Measurements from ENCODE around the gene GSE1. TPM values are rescaled to one million over a fixed set of nuclear protein-coding genes. Genes with fewer than 3 reads are reported as not detected.

GSE1 gene
- total and polyA plus RNA-seq, 2 experiments from 2014 or later, result 27.9 to 43.5 TPM

DNA sequence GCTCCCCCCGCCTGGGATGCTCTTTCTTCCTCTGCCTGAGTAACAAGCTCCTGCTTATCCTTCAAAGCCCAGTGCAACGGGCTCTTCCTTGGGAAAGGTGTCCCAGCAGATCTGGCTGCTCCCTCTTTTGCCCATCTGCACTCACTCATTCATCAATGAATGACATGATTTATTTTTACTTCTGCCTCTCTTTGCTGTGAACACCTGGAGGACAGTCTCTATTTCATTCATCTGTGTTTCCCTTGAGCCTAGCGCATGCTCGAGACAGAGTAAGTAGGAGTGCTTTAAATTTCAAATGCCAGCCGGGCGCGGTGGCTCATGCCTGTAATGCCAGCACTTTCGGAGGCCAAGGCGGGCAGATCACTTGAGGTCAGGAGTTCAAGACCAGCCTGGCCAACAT is 97.6 kb downstream of the GSE1 start:
- no peak overlapping the region for H2AFZ ChIP-seq
- DNase-seq (ENCODE audit: low spot score), result no peak
- H3K36me3 ChIP-seq (replicated peaks; ENCODE audit: insufficient read depth, low read depth), result no peaks in the 10 kb centered on the region
- H3K4me2 ChIP-seq, result no peak overlapping the region
- TF ChIP-seq, protein P1, sequence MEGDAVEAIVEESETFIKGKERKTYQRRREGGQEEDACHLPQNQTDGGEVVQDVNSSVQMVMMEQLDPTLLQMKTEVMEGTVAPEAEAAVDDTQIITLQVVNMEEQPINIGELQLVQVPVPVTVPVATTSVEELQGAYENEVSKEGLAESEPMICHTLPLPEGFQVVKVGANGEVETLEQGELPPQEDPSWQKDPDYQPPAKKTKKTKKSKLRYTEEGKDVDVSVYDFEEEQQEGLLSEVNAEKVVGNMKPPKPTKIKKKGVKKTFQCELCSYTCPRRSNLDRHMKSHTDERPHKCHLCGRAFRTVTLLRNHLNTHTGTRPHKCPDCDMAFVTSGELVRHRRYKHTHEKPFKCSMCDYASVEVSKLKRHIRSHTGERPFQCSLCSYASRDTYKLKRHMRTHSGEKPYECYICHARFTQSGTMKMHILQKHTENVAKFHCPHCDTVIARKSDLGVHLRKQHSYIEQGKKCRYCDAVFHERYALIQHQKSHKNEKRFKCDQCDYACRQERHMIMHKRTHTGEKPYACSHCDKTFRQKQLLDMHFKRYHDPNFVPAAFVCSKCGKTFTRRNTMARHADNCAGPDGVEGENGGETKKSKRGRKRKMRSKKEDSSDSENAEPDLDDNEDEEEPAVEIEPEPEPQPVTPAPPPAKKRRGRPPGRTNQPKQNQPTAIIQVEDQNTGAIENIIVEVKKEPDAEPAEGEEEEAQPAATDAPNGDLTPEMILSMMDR (IDR thresholded peaks at IDR 0.05; ENCODE audit: poor library complexity), result no peak
- TF ChIP-seq EZH2phosphoT487 (IDR thresholded peaks at IDR 0.05; ENCODE audit: low read depth, severe bottlenecking, unreplicated experiment) (no peak), EZH2 (IDR thresholded peaks at IDR 0.05; ENCODE audit: borderline replicate concordance) (no peak)
- H3K79me2 ChIP-seq, result no peaks in the 10 kb centered on the region
- no peaks in the 10 kb centered on the region for H3K27me3 ChIP-seq
- no peaks in the 10 kb centered on the region for H3K9me3 ChIP-seq (ENCODE audit: low read depth)
- 93% methylated on average over 8 of the region's 9 CpGs for WGBS (ENCODE audit: low lambda C conversion rate, missing lambda C conversion rate)
- no peaks in the 10 kb centered on the region for H3K9me2 ChIP-seq (replicated peaks; ENCODE audit: insufficient read depth)
- H3K4me3 ChIP-seq, result no peak overlapping the region
- H3K27ac ChIP-seq, result no peak overlapping the region
- no peaks in the 10 kb centered on the region for H4K20me1 ChIP-seq (ENCODE audit: insufficient read depth, poor library complexity, severe bottlenecking)
- peaks cover 7% of the 10 kb centered on the region for H3K4me1 ChIP-seq (ENCODE audit: insufficient read depth)

DNA sequence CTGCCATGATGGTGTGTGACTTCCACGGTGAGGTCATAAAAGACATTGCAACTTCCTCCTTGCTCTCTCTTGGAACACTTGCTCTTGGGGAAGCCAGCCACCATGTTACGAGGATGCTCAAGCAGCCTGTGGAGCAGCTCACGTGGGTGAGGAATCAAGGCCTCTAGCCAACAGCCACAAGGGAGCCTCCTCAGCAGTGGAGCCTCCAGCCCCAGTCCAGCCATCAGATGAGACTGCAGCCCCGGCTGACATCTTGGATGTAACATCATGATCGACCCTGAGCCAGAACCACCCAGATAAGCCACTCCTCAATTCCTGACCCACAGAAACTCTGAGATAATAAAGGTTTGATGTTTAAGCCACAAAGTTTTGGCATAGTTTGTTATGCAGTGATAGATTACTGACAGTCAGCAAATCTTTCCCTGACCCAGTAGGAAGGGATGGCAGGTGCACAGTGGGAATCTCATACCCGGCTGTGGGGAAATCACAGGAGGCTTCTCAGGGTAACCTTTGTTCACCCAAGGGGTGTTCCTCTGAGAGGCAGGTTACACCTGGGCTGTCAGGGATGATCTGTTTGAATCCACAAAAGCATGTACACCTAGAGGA is 99.0 kb downstream of the GSE1 start:
- WGBS (ENCODE audit: low lambda C conversion rate, missing lambda C conversion rate), result 97% methylated on average over 6 of the region's 6 CpGs
- H3K27ac ChIP-seq, result no peak overlapping the region
- no peaks in the 10 kb centered on the region for H4K20me1 ChIP-seq (ENCODE audit: insufficient read depth, poor library complexity, severe bottlenecking)
- H3K79me2 ChIP-seq, result no peaks in the 10 kb centered on the region
- DNase-seq (ENCODE audit: low spot score), result no peak
- peaks cover 4% of the 10 kb centered on the region for H3K27me3 ChIP-seq
- TF ChIP-seq, protein P1 (IDR thresholded peaks at IDR 0.05; ENCODE audit: poor library complexity), result no peak
- TF ChIP-seq EZH2phosphoT487 (IDR thresholded peaks at IDR 0.05; ENCODE audit: low read depth, severe bottlenecking, unreplicated experiment) (no peak), EZH2 (IDR thresholded peaks at IDR 0.05; ENCODE audit: borderline replicate concordance) (no peak)
- H3K9me3 ChIP-seq (ENCODE audit: low read depth), result no peaks in the 10 kb centered on the region
- peaks cover 12% of the 10 kb centered on the region for H3K4me1 ChIP-seq (ENCODE audit: insufficient read depth)
- no peak overlapping the region for H3K4me3 ChIP-seq
- no peaks in the 10 kb centered on the region for H3K9me2 ChIP-seq (replicated peaks; ENCODE audit: insufficient read depth)
- H2AFZ ChIP-seq, result no peak overlapping the region
- no peak overlapping the region for H3K4me2 ChIP-seq
- H3K36me3 ChIP-seq (replicated peaks; ENCODE audit: insufficient read depth, low read depth), result no peaks in the 10 kb centered on the region

DNA sequence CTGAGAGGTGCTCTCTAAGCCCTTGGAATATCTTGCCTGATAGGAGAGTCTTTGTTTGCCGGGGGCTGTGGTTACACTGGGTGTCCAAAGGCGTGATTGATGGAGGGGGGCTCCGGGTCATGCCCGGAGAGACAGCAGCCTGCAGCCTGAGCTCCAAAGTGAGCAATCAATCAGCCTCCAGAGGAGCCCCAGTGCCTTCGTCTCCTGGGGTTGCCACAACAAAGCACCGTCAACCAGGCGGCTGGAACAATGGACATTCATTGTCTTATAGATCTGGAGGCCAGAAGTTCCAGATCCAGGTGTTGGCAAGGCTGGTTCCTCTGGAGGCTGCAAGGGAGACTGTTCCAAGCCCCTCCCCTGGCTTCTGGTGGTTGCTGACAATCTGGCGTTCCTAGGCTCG is 99.7 kb downstream of the GSE1 start:
- WGBS (ENCODE audit: low lambda C conversion rate, missing lambda C conversion rate), result 55% methylated on average over 9 of the region's 9 CpGs
- no peak overlapping the region for H2AFZ ChIP-seq
- no peaks in the 10 kb centered on the region for H3K9me3 ChIP-seq (ENCODE audit: low read depth)
- H3K4me3 ChIP-seq, result no peak overlapping the region
- no peak overlapping the region for H3K4me2 ChIP-seq
- H3K4me1 ChIP-seq (ENCODE audit: insufficient read depth), result peaks cover 12% of the 10 kb centered on the region
- DNase-seq (ENCODE audit: low spot score), result no peak
- no peak overlapping the region for H3K27ac ChIP-seq
- H3K27me3 ChIP-seq, result peaks cover 4% of the 10 kb centered on the region
- TF ChIP-seq, protein P1 (IDR thresholded peaks at IDR 0.05; ENCODE audit: poor library complexity), result no peak
- no peak for TF ChIP-seq EZH2phosphoT487 (IDR thresholded peaks at IDR 0.05; ENCODE audit: low read depth, severe bottlenecking, unreplicated experiment)
- no peak for TF ChIP-seq EZH2 (IDR thresholded peaks at IDR 0.05; ENCODE audit: borderline replicate concordance)
- no peaks in the 10 kb centered on the region for H3K79me2 ChIP-seq
- H4K20me1 ChIP-seq (ENCODE audit: insufficient read depth, poor library complexity, severe bottlenecking), result no peaks in the 10 kb centered on the region
- H3K9me2 ChIP-seq (replicated peaks; ENCODE audit: insufficient read depth), result no peaks in the 10 kb centered on the region
- no peaks in the 10 kb centered on the region for H3K36me3 ChIP-seq (replicated peaks; ENCODE audit: insufficient read depth, low read depth)
